PC-3 (cell line): ENCODE data around the gene SBSN.

Source experiments
- EZH2 ChIP-seq: fragments of 300-600 bp; sonication (generic); IDR thresholded peaks from one replicate; pipeline ENCODE4 v1.6.1; 2017; ENCODE audit warnings: antibody characterized with exemption, mild to moderate bottlenecking, low read length; ENCODE audit not compliant: unreplicated experiment
- TF ChIP-seq, protein P1 (sequence below): fragments of 300-600 bp; sonication (generic); conservative IDR thresholded peaks from 2 replicates; pipeline ENCODE4 v1.5.1; 2017; ENCODE audit warnings: antibody characterized with exemption, low read depth, mild to moderate bottlenecking, low read length

DNA sequence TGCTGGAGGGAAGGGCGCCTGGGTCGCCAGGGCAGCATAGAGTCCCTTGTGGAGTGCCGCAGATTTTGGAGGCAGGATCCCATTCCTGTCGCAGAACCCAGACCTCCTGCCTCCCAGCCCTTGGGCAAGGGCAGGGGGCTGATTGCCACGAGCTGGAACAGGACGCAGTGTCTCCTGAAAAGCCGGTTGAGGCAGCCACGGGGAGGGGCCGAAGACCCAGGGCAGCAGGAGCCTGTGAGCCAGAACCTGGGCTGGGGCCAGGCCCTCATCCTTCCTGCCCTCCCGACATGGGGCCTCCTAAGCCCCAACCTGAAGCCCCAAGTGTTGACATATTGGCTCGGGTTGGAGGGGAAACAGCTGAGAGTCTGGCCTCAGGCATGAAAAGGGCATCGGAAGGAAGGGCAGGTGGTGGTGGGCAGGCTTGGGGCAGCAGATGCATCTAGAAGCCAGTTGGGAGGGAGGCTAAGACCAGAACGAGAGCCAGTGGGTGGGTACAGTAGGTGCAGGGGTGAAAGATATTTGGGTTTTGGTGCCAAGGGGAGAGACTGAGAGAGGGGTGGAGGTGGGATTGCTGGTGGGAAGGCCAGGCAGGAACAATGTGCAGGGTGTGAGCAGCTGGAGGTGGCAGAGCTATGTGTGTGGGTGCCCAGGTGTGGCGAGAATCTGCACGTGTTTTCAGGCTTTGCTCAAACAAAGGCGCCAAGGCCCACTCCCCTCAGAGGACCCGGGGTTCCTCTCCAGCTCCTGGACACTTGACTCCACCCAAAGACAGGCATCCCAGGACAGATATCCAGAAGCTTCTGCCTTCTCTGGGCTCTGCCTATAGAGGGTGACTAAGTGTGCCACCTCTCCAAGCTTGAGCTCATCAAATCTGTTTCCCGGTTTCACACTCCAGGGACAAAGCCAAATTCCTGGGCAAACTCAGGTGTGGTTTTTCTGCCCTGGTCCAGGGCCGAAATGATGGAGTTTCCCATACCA lies 1.4 kb upstream of the SBSN start:
- TF ChIP-seq, protein P1, sequence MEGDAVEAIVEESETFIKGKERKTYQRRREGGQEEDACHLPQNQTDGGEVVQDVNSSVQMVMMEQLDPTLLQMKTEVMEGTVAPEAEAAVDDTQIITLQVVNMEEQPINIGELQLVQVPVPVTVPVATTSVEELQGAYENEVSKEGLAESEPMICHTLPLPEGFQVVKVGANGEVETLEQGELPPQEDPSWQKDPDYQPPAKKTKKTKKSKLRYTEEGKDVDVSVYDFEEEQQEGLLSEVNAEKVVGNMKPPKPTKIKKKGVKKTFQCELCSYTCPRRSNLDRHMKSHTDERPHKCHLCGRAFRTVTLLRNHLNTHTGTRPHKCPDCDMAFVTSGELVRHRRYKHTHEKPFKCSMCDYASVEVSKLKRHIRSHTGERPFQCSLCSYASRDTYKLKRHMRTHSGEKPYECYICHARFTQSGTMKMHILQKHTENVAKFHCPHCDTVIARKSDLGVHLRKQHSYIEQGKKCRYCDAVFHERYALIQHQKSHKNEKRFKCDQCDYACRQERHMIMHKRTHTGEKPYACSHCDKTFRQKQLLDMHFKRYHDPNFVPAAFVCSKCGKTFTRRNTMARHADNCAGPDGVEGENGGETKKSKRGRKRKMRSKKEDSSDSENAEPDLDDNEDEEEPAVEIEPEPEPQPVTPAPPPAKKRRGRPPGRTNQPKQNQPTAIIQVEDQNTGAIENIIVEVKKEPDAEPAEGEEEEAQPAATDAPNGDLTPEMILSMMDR = no peak
- no peak for TF ChIP-seq EZH2
